Epithelial cell of esophagus (primary cell): ENCODE measurements around the gene DERL3.

Experiments
- DNase-seq: peaks from one replicate; pipeline ENCODE4 v3.0.0; 2010; ENCODE audit warnings: low read depth
- H3K4me3 ChIP-seq: 2 replicates; pipeline ENCODE4 v1.5.1; 2011; ENCODE audit warnings: mild to moderate bottlenecking, low read length, control low read depth
- CTCF ChIP-seq: IDR thresholded peaks from 2 replicates; pipeline ENCODE4 v1.5.1; 2011; ENCODE audit warnings: low read depth, mild to moderate bottlenecking, low read length, control low read depth, inconsistent platforms; ENCODE audit not compliant: insufficient read depth; ENCODE audit errors: missing control alignments

Gene DERL3

GRCh38 chr22:23812378-23812777 lies 26.4 kb downstream of the DERL3 start:
- H3K4me3 ChIP-seq, result no peak overlapping the region
- no peak for DNase-seq
- TF ChIP-seq CTCF, result no peak

- TF ChIP-seq CTCF, result no peak
- no peak overlapping the region for H3K4me3 ChIP-seq
- DNase-seq, result no peak
These were observed 32.0 kb downstream of the DERL3 start for GRCh38 chr22:23806837-23807236.

GRCh38 chr22:23804781-23805291 lies 34.0 kb downstream of the DERL3 start:
- no peak for DNase-seq

GRCh38 chr22:23803001-23803819 lies 35.6 kb downstream of the DERL3 start:
- H3K4me3 ChIP-seq, result no peak overlapping the region
- no peak for TF ChIP-seq CTCF
- no peak for DNase-seq

More at GRCh38 chr22:23804781-23805291, 34.0 kb downstream of the DERL3 start:
- H3K4me3 ChIP-seq, result no peak overlapping the region
- no peak for TF ChIP-seq CTCF

- no peak for DNase-seq
- no peak for TF ChIP-seq CTCF
- no peak overlapping the region for H3K4me3 ChIP-seq
These were observed 36.9 kb downstream of the DERL3 start for GRCh38 chr22:23801886-23802377.

GRCh38 chr22:23801238-23801821 lies 37.5 kb downstream of the DERL3 start:
- no peak for DNase-seq
- TF ChIP-seq CTCF, result no peak
- no peak overlapping the region for H3K4me3 ChIP-seq
